ENCODE measurements around the gene SDK1.

The SDK1 gene

GRCh38 chr7:3592401-3593134 is 291.5 kb downstream of the SDK1 start:
- DNase-seq = no peak

DNA sequence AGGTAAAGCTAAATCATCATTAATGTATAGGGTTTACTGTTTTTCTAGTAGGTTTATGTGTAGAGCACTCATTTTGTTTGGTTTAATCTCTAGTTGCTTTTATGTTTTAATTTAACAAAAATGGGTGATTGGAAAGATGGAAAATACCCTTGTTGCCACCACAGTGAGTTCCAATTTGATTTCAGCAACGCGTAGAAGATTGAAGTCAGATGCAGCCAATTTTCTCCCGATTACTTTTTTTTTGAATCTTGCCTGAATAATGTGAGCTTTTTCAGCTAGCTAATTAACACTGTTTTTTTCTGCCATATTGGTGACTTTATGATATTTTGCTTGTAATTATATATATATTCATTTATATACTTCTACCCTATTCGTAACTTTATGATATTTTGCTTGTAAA is 293.8 kb downstream of the SDK1 start:
- no peak for DNase-seq

DNA sequence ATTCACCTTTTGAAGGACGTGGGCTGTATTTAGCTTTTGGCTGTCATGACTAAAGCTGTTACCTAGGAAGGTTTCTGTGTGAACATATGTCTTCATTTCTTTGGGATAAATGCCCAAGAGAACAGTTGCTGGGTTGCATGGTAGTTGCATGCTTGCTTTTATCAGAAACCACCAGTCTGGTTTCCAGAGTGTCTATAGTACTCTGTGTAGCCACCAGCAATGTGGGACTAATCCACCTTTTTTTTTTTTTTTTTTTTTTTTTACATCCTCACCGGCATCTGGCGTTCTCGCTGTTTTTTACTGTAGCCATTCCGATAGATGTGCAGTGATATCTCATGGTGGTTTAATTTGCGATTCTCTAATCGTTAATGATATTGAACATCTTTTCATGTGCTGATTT is 297.8 kb downstream of the SDK1 start:
- DNase-seq = no peak

GRCh38 chr7:3605222-3605621 is 304.2 kb downstream of the SDK1 start:
- no peak for DNase-seq

GRCh38 chr7:3606436-3606835 is 305.4 kb downstream of the SDK1 start:
- no peak for DNase-seq

DNA sequence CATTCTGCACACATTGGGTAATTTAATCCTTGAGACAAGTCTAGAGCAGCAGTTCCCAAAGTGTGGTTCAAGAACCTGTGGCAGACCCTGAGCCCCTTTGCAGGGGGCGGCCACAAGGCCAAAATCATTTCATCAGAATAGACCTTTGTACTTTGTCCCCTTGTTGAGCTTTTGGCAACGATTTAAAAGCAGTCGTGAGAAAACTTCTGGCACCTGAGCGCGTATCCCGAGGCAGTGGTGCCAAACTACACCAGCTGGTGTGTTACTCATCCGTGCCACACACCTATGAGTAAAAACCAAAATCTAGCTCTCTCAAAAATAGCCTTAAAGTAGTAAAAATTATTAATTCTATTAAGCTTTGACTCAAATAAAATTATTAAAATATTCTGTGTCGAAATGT is 306.8 kb downstream of the SDK1 start:
- no peak for DNase-seq

- DNase-seq = no peak
Measured at GRCh38 chr7:3616306-3616705, 315.3 kb downstream of the SDK1 start.

GRCh38 chr7:3630081-3630480 is 329.0 kb downstream of the SDK1 start:
- no peak for DNase-seq

GRCh38 chr7:3634396-3634795 is 333.3 kb downstream of the SDK1 start:
- no peak for DNase-seq

GRCh38 chr7:3636131-3636860 is 335.2 kb downstream of the SDK1 start:
- no peak for DNase-seq

DNA sequence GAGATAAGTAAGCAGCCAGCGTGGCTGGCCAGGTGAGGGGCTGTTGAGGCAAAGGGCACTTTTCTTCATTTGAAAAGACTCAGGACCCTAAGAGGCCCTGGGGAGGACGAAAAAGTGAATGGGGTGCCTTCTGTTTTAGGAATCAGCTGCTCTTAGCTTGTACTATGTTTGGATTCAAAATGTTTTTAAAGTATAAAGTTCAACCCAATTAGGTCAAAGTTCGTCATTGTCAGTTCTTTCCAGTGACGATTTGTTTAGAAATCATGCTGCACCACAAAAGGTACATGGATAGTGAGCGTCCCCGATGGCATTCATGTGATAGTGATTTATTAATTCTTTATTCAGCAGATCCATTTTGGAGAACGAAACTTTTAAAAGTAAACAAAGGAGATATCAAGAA is 338.2 kb downstream of the SDK1 start:
- DNase-seq = no peak

DNA sequence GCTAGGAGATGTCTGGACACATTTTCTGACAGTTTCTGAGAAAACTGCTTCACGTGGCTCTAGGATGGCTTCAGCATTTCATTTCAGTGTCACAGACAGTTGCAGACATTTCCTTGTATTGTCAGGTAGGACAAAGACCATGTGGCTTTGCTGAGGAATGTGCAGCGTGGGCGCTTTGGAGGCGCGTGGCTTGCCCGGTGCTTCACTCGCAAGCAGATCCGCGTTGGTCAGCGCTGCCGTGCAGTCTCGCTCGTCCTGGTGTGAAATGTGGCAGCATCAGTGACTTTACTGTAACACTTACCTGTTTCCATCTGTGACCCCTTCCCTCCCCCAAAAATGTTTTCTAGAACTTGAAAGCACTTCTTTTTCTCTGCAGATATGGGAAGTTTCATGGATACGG is 340.5 kb downstream of the SDK1 start:
- DNase-seq = no peak

GRCh38 chr7:3643091-3643490 is 342.0 kb downstream of the SDK1 start:
- no peak for DNase-seq

- DNase-seq = no peak
Measured at GRCh38 chr7:3648276-3648675, 347.2 kb downstream of the SDK1 start.

- no peak for DNase-seq
Measured at GRCh38 chr7:3649250-3649649, 348.2 kb downstream of the SDK1 start.

DNA sequence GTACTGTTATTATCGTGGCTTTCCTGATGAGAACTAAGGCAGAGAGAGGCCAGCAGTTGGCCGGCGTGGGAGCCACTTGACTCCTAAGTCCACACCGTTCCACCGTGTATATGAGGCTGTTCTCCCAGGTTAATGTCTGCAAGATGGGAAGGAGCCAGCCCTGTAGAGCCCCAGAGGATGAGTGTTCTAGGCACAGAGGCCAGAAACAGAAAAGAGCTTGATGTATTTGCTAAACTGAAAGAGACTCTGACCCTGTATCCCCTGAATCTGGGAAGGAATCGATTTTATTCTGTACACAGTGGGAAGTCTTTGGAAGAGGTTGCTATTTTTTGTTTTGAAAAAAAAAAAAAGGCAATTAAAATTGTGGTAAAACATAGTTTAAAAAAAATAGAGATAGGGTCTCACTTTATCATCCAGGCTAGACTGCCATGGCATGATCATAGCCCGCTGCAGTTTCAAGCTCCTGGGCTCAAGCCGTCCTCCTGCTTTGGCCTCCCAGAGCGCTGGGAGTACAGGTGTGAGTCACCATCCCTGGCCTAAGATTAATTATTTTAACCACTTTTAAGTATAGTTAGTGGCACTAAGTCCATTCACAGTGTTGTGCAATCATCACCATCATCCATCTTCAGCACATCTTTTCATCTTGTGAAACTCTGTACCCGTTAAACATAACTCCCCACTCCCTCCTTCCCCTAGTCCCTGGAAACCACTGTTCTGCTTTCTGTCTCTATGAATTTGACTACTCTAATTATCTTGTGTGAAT is 348.8 kb downstream of the SDK1 start:
- DNase-seq = no peak

DNA sequence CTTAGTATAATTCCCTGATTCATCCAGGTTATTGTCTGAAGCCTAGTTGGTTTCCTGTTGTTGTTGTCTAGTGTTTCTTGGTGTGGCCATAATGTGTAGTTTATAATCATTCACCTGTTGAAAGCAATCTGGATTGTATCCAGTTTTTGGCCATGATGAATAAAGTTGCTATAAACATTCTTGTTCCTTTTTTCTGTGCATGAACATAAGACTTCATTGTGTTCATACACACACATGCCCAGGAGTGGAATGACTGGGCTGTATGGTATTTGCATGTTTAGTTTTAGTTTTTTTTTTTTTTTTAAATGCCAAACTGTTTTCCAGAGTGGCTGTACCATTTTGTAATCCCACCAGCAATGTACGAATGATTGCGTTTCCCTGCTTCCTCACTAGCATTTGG is 349.8 kb downstream of the SDK1 start:
- no peak for DNase-seq

GRCh38 chr7:3655635-3656034 is 354.6 kb downstream of the SDK1 start:
- no peak for DNase-seq

- DNase-seq = no peak
Measured at GRCh38 chr7:3657206-3657605, 356.2 kb downstream of the SDK1 start.

GRCh38 chr7:3668743-3669142 is 367.7 kb downstream of the SDK1 start:
- no peak for DNase-seq

DNA sequence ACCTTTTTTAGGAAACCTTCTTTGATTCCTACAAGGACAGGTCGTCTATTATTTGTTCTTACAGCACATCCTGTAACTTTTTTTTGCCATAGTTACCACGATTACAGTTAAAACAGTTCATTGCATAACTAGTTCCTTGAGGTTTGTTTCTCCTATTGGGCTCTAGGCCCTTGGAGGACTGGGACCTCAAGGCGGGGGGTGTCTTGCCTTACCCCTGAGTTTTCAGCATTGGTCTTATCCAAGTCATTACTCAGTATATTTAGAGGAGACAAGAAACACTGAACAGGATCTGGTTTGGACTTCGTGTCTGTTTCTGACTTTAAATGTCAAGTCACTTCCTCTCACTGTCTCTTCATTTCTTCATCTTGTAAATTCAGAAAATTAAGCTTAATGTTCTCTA is 369.8 kb downstream of the SDK1 start:
- no peak for DNase-seq

GRCh38 chr7:3673524-3673923 is 372.5 kb downstream of the SDK1 start:
- peak; percentile 13 for DNase-seq

DNA sequence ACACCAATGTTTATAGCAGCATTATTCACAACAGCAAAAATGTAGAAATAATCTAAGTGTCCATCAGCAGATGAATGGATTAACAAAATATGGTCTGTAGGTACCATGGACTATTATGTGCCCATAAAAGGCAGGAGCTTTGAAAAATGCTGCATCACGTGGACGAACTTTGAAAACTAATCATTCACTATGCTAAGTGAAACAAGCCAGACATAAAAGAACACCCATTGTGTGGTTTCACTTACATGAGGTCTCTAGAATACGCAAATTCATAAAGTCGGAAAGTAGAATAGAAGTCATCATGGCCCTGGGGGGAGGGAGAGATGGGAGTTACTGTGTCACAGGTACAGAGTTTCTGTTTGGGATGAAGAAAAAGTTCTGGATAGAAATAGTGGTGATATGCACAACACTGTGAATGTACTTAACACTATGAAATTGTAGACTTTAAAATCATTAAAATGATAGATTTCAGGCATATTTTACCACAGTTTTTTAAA is 377.3 kb downstream of the SDK1 start:
- no peak for DNase-seq
